Subcutaneous adipose tissue (tissue), 4 donors: ENCODE measurements around the gene ARHGDIG. TPM values are rescaled to one million over a fixed set of nuclear protein-coding genes. Genes with fewer than 3 reads are reported as not detected.

Source experiments
- CTCF ChIP-seq: fragments of 450-650 bp; IDR thresholded peaks from one replicate; pipeline ENCODE4 v1.5.1; 2016; ENCODE audit warnings: low read depth, mild to moderate bottlenecking, control low read depth, antibody characterized with exemption, moderate library complexity
- total RNA-seq, 4 donors: library from RNA; depleted of rRNA; stranded (reverse); fragments of >200 nt; gene quantifications; one replicate each; pipeline ENCODE4 v1.1.0, GENCODE V29; 2016

The ARHGDIG gene
- total RNA-seq, 4 donors from 2014 or later, result not detected

- TF ChIP-seq CTCF, result no peak
Observed at GRCh38 chr16:259226-259625, 21.2 kb upstream of the ARHGDIG start.

DNA sequence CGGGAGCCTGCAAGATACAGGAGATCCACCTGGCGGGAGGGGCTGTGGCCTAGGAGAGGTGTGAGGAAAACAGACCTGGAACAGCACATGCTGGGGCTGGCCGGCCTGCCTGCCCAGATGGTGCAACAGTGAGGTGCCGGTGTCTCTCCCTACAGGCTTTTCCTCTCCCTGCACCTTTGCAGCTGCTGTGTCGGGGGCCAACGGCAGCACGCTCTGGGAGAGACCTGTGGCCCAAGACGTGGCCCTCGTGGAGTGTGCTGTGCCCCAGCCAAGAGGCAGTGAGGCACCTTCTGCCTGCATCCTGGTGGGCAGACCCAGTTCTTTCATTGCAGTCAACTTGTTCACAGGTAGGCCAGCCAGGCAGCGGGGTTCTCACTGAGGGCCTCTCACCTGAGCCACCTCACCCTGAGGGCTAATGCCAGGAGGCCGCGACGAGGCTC lies 20.6 kb upstream of the ARHGDIG start:
- no peak for TF ChIP-seq CTCF

DNA sequence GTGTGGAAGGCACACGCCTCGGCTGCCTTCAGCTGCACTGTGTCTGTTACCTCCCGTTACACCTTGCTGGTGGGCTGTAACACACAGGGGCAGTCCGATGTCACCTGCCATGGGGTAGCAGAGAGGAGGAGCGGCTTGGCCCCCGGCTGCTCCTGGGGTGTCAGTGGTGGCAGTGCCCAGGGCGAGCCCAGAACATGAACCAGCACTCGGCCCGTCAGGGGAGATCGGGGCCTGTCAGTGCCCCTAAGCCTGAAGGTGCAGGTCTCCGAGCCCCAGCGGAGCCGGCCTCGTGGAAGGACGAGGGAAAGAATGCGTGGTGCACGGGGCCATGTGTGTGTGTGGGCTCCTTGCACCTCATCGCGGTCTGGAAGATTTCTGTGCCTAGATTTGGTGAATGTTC lies 20.1 kb upstream of the ARHGDIG start:
- no peak for TF ChIP-seq CTCF

- TF ChIP-seq CTCF, result no peak
Observed at GRCh38 chr16:261031-261691, 19.2 kb upstream of the ARHGDIG start.

DNA sequence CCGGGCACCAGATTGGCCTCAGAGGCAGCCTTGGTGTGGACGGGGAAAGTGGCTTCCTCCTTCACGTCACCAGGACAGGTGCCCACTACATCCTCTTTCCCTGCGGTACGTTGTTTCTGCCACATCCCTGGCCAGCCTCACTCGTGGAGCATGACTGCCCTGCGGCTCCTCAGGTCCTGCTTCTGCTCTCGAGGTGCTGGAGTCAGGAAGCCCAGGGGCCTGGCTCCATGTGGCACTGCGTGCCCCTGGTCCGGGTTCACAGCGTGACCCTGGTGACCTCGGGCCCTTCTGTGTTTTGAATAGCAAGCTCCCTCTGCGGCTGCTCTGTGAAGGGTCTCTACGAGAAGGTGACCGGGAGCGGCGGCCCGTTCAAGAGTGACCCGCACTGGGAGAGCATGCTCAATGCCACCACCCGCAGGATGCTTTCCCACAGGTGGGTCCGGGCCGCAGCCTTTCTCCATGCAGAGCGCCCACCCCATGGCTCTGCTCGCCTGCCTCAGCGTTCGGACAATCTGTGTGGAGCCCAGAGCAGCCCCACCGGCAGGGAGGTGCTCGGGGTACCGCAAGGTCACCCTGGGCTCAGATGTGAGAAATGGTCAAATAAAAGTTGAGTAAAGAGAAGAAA lies 18.2 kb upstream of the ARHGDIG start:
- TF ChIP-seq CTCF, result no peak

- TF ChIP-seq CTCF, result no peak
Observed at GRCh38 chr16:263182-263774, 17.1 kb upstream of the ARHGDIG start.

DNA sequence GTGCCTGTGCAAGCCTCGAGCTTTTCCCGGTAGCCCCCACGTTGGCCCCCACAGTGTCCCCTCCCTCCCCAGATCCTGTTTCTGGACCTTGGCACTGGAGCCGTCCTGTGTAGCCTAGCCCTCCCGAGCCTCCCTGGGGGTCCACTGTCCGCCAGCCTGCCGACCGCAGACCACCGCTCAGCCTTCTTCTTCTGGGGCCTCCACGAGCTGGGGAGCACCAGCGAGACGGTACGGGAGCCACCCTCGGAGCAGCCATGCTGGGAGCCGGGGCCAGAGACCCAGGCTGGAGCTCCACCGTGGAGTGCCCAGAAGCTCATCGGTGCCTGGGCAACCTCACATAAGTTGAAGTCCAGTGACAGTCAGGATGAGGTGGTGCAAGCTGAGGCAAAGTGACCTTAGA lies 16.4 kb upstream of the ARHGDIG start:
- TF ChIP-seq CTCF, result no peak
